Stimulated activated CD4-positive, alpha-beta T cell treated with anti-CD3 and anti-CD28 coated beads, Interleukin-1b, Interleukin-23, amount 100 ng/mL, for 24 hours (primary cell): Measurements from ENCODE around the gene SLCO4C1.

Experiments
- DNase-seq, 4 experiments: peaks; one replicate each; pipeline ENCODE4 v3.0.0-alpha.2; 2020; ENCODE audit warnings: low read depth in 4 of 4, low spot score in 1 of 4

The SLCO4C1 gene

GRCh38 chr5:102271759-102272158, 24.3 kb downstream of the SLCO4C1 start:
- no peak for DNase-seq

GRCh38 chr5:102270036-102270435, 26.0 kb downstream of the SLCO4C1 start:
- DNase-seq, result no peak

GRCh38 chr5:102262688-102263087, 33.4 kb downstream of the SLCO4C1 start:
- DNase-seq, result no peak

DNA sequence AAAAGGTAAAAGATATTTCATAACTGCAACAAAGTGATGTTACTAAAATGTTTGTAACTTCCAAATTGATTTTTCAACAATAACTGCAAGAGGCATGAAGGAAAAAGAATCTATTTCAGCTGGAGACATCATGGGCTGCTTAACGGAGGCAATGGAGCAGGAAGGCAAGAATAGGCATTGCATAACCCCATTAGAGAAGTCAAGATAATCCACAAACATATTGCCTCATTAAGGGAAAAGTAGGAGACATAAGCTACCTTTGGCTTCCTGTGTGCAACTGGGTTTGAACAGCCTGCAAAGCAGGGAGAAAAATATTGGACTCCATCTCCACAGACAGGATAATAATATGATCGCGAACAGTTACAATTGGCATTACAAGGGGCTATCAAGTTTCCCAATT, 46.7 kb downstream of the SLCO4C1 start:
- DNase-seq, result no peak

- DNase-seq, result no peak
Measured at GRCh38 chr5:102243213-102243612, 52.9 kb downstream of the SLCO4C1 start.

- DNase-seq, result no peak
Measured at GRCh38 chr5:102241809-102242421, 54.2 kb downstream of the SLCO4C1 start.

- DNase-seq, result no peak
Measured at GRCh38 chr5:102231693-102232619, 64.1 kb downstream of the SLCO4C1 start.

DNA sequence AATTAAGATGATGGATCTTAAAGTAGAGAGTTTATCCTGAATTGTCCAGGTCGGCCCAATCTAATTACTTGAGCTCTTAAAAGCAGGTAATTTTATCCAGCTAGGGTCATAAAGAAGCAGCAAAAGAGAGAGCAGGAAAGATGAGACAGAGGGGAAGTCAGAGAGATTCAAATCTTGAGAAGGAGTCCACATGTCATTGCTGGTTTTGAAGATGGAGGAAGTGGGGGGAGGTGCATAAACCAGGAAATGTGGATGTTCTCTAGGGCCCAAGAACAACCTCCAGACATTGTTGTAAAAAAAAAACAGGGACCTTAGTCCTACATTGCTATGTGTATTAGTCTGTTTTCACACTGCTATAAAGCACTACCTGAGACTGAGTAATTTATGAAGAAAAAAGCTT, 66.4 kb downstream of the SLCO4C1 start:
- no peak for DNase-seq

DNA sequence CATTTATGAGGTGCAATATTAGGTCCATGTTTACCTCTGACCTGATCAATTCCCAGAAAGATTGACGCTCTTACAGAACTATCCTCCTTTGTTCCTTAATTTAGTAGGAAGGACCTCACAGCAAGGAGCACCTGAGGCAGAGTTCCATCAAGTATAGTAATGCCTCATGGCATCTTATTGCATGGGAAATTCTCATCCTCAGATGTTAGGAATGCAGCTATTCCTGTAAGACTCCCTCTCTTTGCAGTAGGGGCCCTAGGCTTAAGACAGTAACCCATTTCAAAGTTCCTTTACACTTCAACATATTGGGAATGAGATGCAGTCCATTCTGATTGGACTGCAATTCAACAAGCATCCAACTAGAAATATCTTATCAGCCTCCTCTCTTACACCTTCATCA, 69.8 kb downstream of the SLCO4C1 start:
- no peak for DNase-seq

DNA sequence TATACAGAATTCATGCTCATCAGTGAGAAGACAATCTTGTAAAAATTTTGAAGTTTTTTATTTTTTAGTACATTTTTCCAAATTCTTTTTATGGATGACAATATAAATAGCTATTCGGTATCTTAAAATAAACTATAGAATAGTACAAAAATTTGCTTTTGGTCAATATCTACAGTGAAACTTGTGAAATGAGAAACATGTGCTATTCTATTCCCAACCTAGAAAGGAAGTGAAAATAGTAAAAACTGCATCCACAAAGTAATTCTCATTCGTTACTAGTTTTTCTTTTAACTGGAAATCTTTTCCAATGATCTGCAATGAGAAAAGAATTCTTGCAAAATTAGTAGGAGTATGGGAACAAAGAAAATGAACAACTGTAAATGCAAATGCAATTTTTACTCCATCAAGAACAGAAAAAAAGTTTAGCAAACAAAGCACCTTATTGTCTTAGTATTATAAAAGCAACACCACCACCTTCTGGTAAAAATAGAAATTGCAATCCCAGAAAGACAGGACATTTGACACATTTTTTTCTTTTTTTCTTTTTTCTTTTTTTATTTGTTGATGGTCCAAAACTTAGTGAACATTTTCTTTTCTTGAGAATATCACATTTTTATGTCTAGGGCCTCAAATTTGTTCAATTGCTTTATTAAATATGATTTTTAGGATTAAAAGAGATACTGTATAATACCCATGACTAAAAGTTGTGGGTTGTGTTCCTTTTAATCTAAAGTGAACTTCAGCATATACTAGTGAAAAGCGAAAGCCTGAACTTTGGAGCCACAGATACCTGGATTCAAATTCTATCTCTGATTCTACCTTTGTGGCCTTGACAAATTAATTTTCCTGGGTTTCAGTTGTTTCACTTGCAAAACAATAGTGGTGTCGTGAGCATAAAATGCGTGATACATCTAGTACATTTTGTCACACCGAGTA, 72.3 kb downstream of the SLCO4C1 start:
- no peak for DNase-seq

DNA sequence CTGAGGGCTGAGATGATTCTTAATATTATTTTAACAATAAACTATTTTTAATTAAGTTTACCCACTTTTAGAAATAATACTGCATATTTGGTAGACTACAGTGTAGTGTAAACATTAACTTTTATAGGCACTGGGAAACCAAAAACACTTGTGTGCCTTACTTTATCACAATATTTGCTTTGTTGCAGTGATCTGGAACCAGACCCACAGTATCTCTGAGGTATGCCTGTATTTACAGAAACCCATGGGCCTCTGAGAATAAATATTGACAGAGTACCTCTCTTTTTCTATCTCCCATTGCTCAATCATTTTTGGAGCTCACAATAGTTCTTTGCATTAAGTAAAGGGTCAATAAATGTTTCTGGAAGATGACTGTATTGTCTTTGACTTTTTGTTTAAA, 73.3 kb downstream of the SLCO4C1 start:
- no peak for DNase-seq

DNA sequence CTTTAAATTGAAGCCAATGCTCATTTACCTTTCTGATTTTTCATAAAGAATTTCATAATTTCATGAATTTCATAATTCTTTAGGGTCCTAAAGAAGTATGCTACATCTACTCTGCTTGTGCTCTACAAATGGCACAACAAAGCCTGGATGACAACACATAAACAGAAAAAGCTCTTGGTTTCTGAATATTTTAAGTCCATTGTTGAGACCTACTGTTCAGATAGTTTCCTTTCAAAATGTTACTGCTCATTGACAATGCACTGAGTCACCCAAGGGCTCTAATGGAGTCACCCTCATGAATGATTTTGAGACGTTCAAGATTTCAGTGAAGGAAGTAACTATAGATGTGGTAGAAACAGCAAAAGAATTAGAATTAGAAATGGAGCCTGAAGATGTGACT, 74.1 kb downstream of the SLCO4C1 start:
- DNase-seq, result no peak

- no peak for DNase-seq
Measured at GRCh38 chr5:102218159-102218558, 77.9 kb downstream of the SLCO4C1 start.

DNA sequence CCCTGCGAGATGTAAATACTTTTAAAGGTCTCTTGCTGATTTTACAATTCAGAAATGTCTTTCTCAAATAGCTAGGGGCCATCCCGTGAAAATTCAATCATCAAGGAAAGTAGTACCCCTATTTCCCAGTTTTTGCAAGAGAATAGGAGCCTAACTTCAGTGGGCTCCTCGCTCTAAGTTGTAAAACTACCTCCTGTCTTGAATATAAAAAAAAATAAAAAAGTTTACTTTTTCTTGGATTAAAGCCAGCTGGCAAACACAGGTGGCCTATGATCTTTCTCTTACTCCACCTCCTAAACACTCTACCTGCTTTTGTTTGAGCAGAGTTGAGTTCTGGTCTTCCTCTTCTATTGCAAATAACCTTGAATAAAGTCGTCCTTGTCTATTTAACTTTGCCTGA, 79.4 kb downstream of the SLCO4C1 start:
- DNase-seq, result no peak

GRCh38 chr5:102211165-102211564, 84.9 kb downstream of the SLCO4C1 start:
- DNase-seq, result no peak

GRCh38 chr5:102200861-102201260, 95.2 kb downstream of the SLCO4C1 start:
- no peak for DNase-seq

DNA sequence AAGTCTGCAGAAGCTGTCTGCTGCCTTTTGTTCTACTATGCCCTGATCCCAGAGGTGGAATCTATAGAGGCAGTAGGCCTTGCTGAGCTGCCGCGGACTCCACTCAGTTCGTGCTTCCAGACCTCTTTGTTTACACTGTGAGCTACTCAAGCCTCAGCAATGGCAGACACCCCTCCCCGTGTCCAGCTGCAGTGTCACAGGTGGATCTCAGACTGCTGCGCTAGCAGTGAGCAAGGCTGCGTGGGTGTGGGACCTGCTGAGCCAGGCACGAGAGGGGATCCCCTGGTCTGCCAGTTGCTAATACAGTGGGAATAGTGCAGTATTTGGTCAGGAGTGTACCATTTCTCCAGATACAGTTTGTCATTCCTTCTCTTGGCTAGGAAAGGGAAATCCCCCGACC, 99.6 kb downstream of the SLCO4C1 start:
- no peak for DNase-seq
